H1 (cell line): Measurements from ENCODE around the gene MCRS1. TPM values are rescaled to one million over a fixed set of nuclear protein-coding genes. Genes with fewer than 3 reads are reported as not detected.
"Not testable (repeated sequence)": the region's sequence is repeated elsewhere in the genome, so short reads cannot be mapped to it uniquely, and the experiment has no call there.

Experiments
- CTCF ChIA-PET: fragments of 300-600 bp; sonication (Branson Sonifier 250); formaldehyde crosslinking; loops from one replicate; lab custom pipeline; 2021; ENCODE audit not compliant: partially characterized antibody; lab: Charles Lee
- POLR2A ChIA-PET: fragments of 300-600 bp; sonication (Branson Sonifier 250); formaldehyde crosslinking; loops from one replicate; lab custom pipeline; 2021; ENCODE audit warnings: inconsistent platforms; ENCODE audit not compliant: partially characterized antibody; lab: Charles Lee
- DNase-seq, 2 experiments: peaks; one replicate each; pipeline versions ENCODE4 v3.0.0 to v3.0.0-alpha.2; 2010 to 2022; ENCODE audit warnings: low spot score in 2 of 2, low read depth in 1 of 2, mixed read lengths in 1 of 2
- FAIRE-seq: peaks from 2 replicates; lab custom pipeline; 2011; peaks lifted over from hg19 to GRCh38; lab: Jason Lieb, UNC
- H2AFZ ChIP-seq: 2 replicates; pipeline ENCODE4 v1.8.1; 2012; ENCODE audit warnings: low read length, inconsistent platforms
- H2AK5ac ChIP-seq: 2 replicates; pipeline ENCODE4 v1.6.1; 2013; ENCODE audit warnings: low read depth, low read length
- H2BK120ac ChIP-seq: replicated peaks from 2 replicates; pipeline ENCODE3; 2013; ENCODE audit warnings: low read depth, low read length, inconsistent platforms
- H2BK12ac ChIP-seq: 2 replicates; pipeline ENCODE4 v1.6.1; 2013; ENCODE audit warnings: low read depth, low read length
- H2BK15ac ChIP-seq: 2 replicates; pipeline ENCODE4 v1.6.1; 2013; ENCODE audit warnings: low read length
- H2BK20ac ChIP-seq: 2 replicates; pipeline ENCODE4 v1.6.1; 2013; ENCODE audit warnings: low read length
- H2BK5ac ChIP-seq: 2 replicates; pipeline ENCODE4 v1.6.1; 2013; ENCODE audit warnings: low read depth, low read length
- H3K14ac ChIP-seq: 2 replicates; pipeline ENCODE4 v1.6.1; 2013; ENCODE audit warnings: inconsistent platforms; ENCODE audit not compliant: insufficient read length
- H3K18ac ChIP-seq: 2 replicates; pipeline ENCODE4 v1.6.1; 2013; ENCODE audit warnings: low read length; ENCODE audit errors: extremely low read depth
- H3K23ac ChIP-seq: 2 replicates; pipeline ENCODE4 v1.6.1; 2013; ENCODE audit warnings: inconsistent platforms; ENCODE audit not compliant: insufficient read length
- H3K23me2 ChIP-seq: 2 replicates; pipeline ENCODE4 v1.6.1; 2013; ENCODE audit warnings: low read depth, low read length
- H3K27ac ChIP-seq: 2 replicates; pipeline ENCODE4 v1.6.1; 2011; ENCODE audit warnings: low read depth, low read length, inconsistent platforms
- H3K27me3 ChIP-seq, 4 experiments: replicated peaks in 1 of 4; 1 replicate in 1 of 4; 2 replicates in 3 of 4; pipeline versions ENCODE4 v1.6.1 to v1.8.1; 2011 to 2013; ENCODE audit warnings: low read length in 3 of 4, mild to moderate bottlenecking in 3 of 4, inconsistent platforms in 2 of 4, mixed read lengths in 2 of 4, moderate library complexity in 1 of 4; ENCODE audit not compliant: control insufficient read depth in 3 of 4, insufficient read depth in 3 of 4; ENCODE audit errors: extremely low read depth in 1 of 4
- H3K36me3 ChIP-seq, 4 experiments: 2 replicates each; pipeline versions ENCODE4 v1.6.1 to v1.8.1; 2011 to 2013; ENCODE audit warnings: mild to moderate bottlenecking in 4 of 4, low read length in 3 of 4, moderate library complexity in 2 of 4, control low read depth in 1 of 4, inconsistent platforms in 1 of 4; ENCODE audit not compliant: insufficient read depth in 4 of 4, control insufficient read depth in 2 of 4
- H3K4ac ChIP-seq: replicated peaks from 2 replicates; pipeline ENCODE3; 2013; ENCODE audit warnings: low read length, low read depth, mixed read lengths, inconsistent platforms; ENCODE audit not compliant: insufficient read length
- H3K4me1 ChIP-seq, 4 experiments: replicated peaks in 1 of 4; 1 replicate in 1 of 4; 2 replicates in 3 of 4; pipeline versions ENCODE4 v1.6.1 to v1.8.1; 2011 to 2013; ENCODE audit warnings: low read length in 3 of 4, inconsistent platforms in 2 of 4, mixed read lengths in 1 of 4; ENCODE audit not compliant: insufficient read depth in 4 of 4, control insufficient read depth in 3 of 4
- H3K4me2 ChIP-seq, 2 experiments: 2 replicates each; pipeline versions ENCODE4 v1.6.1 to v1.8.1; 2011 to 2013; ENCODE audit warnings: low read depth in 2 of 2, low read length in 2 of 2, control low read depth in 1 of 2, inconsistent platforms in 1 of 2, mild to moderate bottlenecking in 1 of 2; ENCODE audit not compliant: insufficient read depth in 1 of 2
- H3K4me3 ChIP-seq, 4 experiments: fragments of 200-600, 300-600 bp in 1 of 4; sonication (generic), shearing (Covaris generic), sonication (Bioruptor Twin) in 1 of 4; 2 replicates each; pipeline versions ENCODE4 v1.5.1 to v1.8.1; 2011 to 2016; ENCODE audit warnings: low read length in 4 of 4, low read depth in 3 of 4, control low read depth in 2 of 4, inconsistent platforms in 2 of 4, mild to moderate bottlenecking in 2 of 4, mixed read lengths in 1 of 4, moderate library complexity in 1 of 4; ENCODE audit not compliant: insufficient read depth in 2 of 4; ENCODE audit errors: extremely low read depth in 1 of 4
- H3K56ac ChIP-seq: replicated peaks from 2 replicates; pipeline ENCODE3; 2013; ENCODE audit warnings: low read depth, mild to moderate bottlenecking, mixed read lengths, low read length, inconsistent platforms; ENCODE audit not compliant: insufficient read length
- H3K79me1 ChIP-seq: 2 replicates; pipeline ENCODE4 v1.6.1; 2013; ENCODE audit warnings: low read depth, low read length, control low read depth
- H3K79me2 ChIP-seq, 2 experiments: 2 replicates each; pipeline versions ENCODE4 v1.6.1 to v1.8.1; 2012 to 2013; ENCODE audit warnings: low read length in 2 of 2, mild to moderate bottlenecking in 2 of 2, inconsistent platforms in 1 of 2; ENCODE audit not compliant: insufficient read depth in 2 of 2, control insufficient read depth in 1 of 2
- H3K9ac ChIP-seq, 4 experiments: replicated peaks in 1 of 4; 1 replicate in 1 of 4; 2 replicates in 3 of 4; pipeline versions ENCODE4 v1.6.1 to v1.8.1; 2011 to 2013; ENCODE audit warnings: low read depth in 3 of 4, low read length in 3 of 4, control low read depth in 2 of 4, mild to moderate bottlenecking in 2 of 4, moderate library complexity in 2 of 4, inconsistent platforms in 1 of 4; ENCODE audit errors: extremely low read depth in 1 of 4
- H3K9me3 ChIP-seq, 2 experiments: 2 replicates each; pipeline versions ENCODE4 v1.6.1 to v1.8.1; 2012 to 2013; ENCODE audit warnings: mild to moderate bottlenecking in 2 of 2, moderate library complexity in 2 of 2, control low read depth in 1 of 2, inconsistent platforms in 1 of 2, low read depth in 1 of 2, low read length in 1 of 2, mixed read lengths in 1 of 2; ENCODE audit not compliant: insufficient read depth in 2 of 2
- H4K20me1 ChIP-seq, 2 experiments: replicated peaks in 1 of 2; 2 replicates each; pipeline versions ENCODE3 to v1.8.1; 2011 to 2013; ENCODE audit warnings: inconsistent platforms in 2 of 2, low read length in 2 of 2, mild to moderate bottlenecking in 1 of 2; ENCODE audit not compliant: insufficient read depth in 2 of 2, control insufficient read depth in 1 of 2
- H4K5ac ChIP-seq: 2 replicates; pipeline ENCODE4 v1.6.1; 2013; ENCODE audit warnings: low read length, low read depth, mixed read lengths, inconsistent platforms; ENCODE audit not compliant: insufficient read length
- H4K8ac ChIP-seq: 2 replicates; pipeline ENCODE4 v1.8.0; 2013; ENCODE audit warnings: mild to moderate bottlenecking, moderate library complexity, low read length, inconsistent platforms; ENCODE audit not compliant: insufficient read depth; ENCODE audit errors: extremely low read depth
- H4K91ac ChIP-seq: replicated peaks from 2 replicates; pipeline ENCODE3; 2013; ENCODE audit warnings: low read length, mixed read lengths, inconsistent platforms; ENCODE audit not compliant: insufficient read length
- CBX8 ChIP-seq: fragments of 300-800, 300-1000 bp; sonication (generic); IDR thresholded peaks from 2 replicates; pipeline ENCODE4 v1.7.1; 2016; ENCODE audit warnings: low read depth, low read length, borderline replicate concordance
- CHD2 ChIP-seq: IDR thresholded peaks from 2 replicates; pipeline ENCODE4 v1.6.1; 2012; ENCODE audit warnings: low read length, improper control_type of control experiment
- CTBP2 ChIP-seq: IDR thresholded peaks from 2 replicates; pipeline ENCODE4 v1.7.0; 2011; ENCODE audit warnings: borderline replicate concordance, mild to moderate bottlenecking, moderate library complexity, mixed read lengths, low read length; ENCODE audit not compliant: insufficient read depth, insufficient read length
- RAD21 ChIP-seq, 2 experiments: IDR thresholded peaks in 1 of 2; conservative IDR thresholded peaks in 1 of 2; 2 replicates each; pipeline ENCODE4 v1.6.1; 2011; ENCODE audit warnings: low read depth in 2 of 2, low read length in 2 of 2, improper control_type of control experiment in 1 of 2, inconsistent platforms in 1 of 2, mild to moderate bottlenecking in 1 of 2, moderate library complexity in 1 of 2
- WGBS, 2 experiments: shearing (Covaris generic) in 1 of 2; methylation state at CpG; one replicate each; pipeline versions ENCODE4 v1.1.6 to v1.1.7; 2013 to 2015; ENCODE audit warnings: low lambda C conversion rate in 2 of 2, mixed read lengths in 2 of 2, inconsistent platforms in 1 of 2, low coverage in 1 of 2, missing lambda C conversion rate in 1 of 2; ENCODE audit not compliant: insufficient replicate concordance in 2 of 2, insufficient coverage in 1 of 2, insufficient read length in 1 of 2; ENCODE audit errors: extremely low coverage in 1 of 2, missing lambda C conversion rate in 1 of 2; 5-methylcytosine and 5-hydroxymethylcytosine counted together
- polyA plus RNA-seq, 7 experiments: library from polyadenylated mRNA; depleted of rRNA in 3 of 7; stranded (reverse) in 5 of 7; unstranded in 2 of 7; fragments of >200 nt in 5 of 7; fragments of 200-250 nt in 2 of 7; gene quantifications; 1 replicate in 5 of 7; 2 replicates in 1 of 7; 4 replicates in 1 of 7; pipeline versions ENCODE4 v1.2.1 to v1.2.3, GENCODE V29; 2011 to 2013; ENCODE audit warnings: missing spikeins in 2 of 7, mixed read lengths in 2 of 7
- total RNA-seq: library from RNA; stranded (reverse); fragmentation: NEBNext Ultra II Directional; extraction: Animal tissue kit (Norgen Biotek cat#: 25700); gene quantifications from 2 replicates; pipeline ENCODE4 v1.2.1, GENCODE V29; 2021

The MCRS1 gene
- total and polyA plus RNA-seq, 2 of the 8 experiments (the other 6 are each of a cell fraction or from before 2014, with no cell fraction given) = 90.3 to 139 TPM

GRCh38 chr12:49511410-49511809, 56.5 kb downstream of the MCRS1 start (continued):
- TF ChIP-seq CBX8 (no peak), CHD2 (no peak), RAD21 (IDR thresholded peaks at IDR 0.05 in 1 of 2, conservative IDR thresholded peaks at IDR 0.05 in 1 of 2; ENCODE audit: low read depth in 2 of 2, low read length in 2 of 2) (no peak), CTBP2 (no peak)

- not testable (repeated sequence) for H4K8ac ChIP-seq, H3K18ac ChIP-seq, H3K79me1 ChIP-seq, H3K4me2 ChIP-seq, H3K4ac ChIP-seq, H2BK5ac ChIP-seq, H3K14ac ChIP-seq, H3K4me1 ChIP-seq, H3K9me3 ChIP-seq, DNase-seq, H3K9ac ChIP-seq, H3K27ac ChIP-seq, H3K23me2 ChIP-seq, H4K20me1 ChIP-seq, H3K23ac ChIP-seq, H4K91ac ChIP-seq, H3K56ac ChIP-seq, H2AK5ac ChIP-seq, H2AFZ ChIP-seq, H4K5ac ChIP-seq, H3K4me3 ChIP-seq, H3K79me2 ChIP-seq, H2BK15ac ChIP-seq, H3K27me3 ChIP-seq, H2BK120ac ChIP-seq, FAIRE-seq, H2BK20ac ChIP-seq, H2BK12ac ChIP-seq, H3K36me3 ChIP-seq
- 91% methylated on average over 8 of the region's 8 CpGs; no CpG with 5 or more reads in 1 of the 2 experiments for WGBS, 2 experiments
- POLR2A ChIA-PET = interaction anchor here (1.1 kb wide), 1 partner anchor 8 kb away, joined by 3 read pairs; no protein-coding TSS in a partner anchor
- CTCF ChIA-PET = interaction anchor here (0.7 to 18.6 kb wide), 4 partner anchors 18 to 151 kb away, joined by 3 to 538 read pairs (median 4); partner anchors contain the start of genes DNAJC22 and SPATS2
Observed at GRCh38 chr12:49509681-49510080, 58.3 kb downstream of the MCRS1 start.
